ENCODE results near the gene HOXA4. TPM values are rescaled to one million over a fixed set of nuclear protein-coding genes. Genes with fewer than 3 reads are reported as not detected.

The HOXA4 gene
- total RNA-seq, 1 donor from 2014 or later: not detected

- no peak for DNase-seq (ENCODE audit: extremely low spot score, unreplicated experiment)
- Mint-ChIP-seq H3K36me3 (ENCODE audit: unreplicated experiment) (peaks cover 2% of the 10 kb centered on the region), H3K9me3 (ENCODE audit: unreplicated experiment) (no peaks in the 10 kb centered on the region), H3K4me1 (ENCODE audit: unreplicated experiment) (peaks cover 14% of the 10 kb centered on the region), H3K27ac (ENCODE audit: unreplicated experiment) (no peak overlapping the region), H3K27me3 (ENCODE audit: unreplicated experiment) (peaks cover 73% of the 10 kb centered on the region), H3K4me3 (ENCODE audit: unreplicated experiment) (peak overlapping the region; percentile 32)
- TF ChIP-seq, protein P1, sequence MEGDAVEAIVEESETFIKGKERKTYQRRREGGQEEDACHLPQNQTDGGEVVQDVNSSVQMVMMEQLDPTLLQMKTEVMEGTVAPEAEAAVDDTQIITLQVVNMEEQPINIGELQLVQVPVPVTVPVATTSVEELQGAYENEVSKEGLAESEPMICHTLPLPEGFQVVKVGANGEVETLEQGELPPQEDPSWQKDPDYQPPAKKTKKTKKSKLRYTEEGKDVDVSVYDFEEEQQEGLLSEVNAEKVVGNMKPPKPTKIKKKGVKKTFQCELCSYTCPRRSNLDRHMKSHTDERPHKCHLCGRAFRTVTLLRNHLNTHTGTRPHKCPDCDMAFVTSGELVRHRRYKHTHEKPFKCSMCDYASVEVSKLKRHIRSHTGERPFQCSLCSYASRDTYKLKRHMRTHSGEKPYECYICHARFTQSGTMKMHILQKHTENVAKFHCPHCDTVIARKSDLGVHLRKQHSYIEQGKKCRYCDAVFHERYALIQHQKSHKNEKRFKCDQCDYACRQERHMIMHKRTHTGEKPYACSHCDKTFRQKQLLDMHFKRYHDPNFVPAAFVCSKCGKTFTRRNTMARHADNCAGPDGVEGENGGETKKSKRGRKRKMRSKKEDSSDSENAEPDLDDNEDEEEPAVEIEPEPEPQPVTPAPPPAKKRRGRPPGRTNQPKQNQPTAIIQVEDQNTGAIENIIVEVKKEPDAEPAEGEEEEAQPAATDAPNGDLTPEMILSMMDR (IDR thresholded peaks at IDR 0.05): no peak
These were observed 39.3 kb upstream of the HOXA4 start for GRCh38 chr7:27169658-27170425.

GRCh38 chr7:27168265-27168947, 37.8 kb upstream of the HOXA4 start:
- Mint-ChIP-seq H3K36me3 (ENCODE audit: unreplicated experiment) (peaks cover 2% of the 10 kb centered on the region), H3K9me3 (ENCODE audit: unreplicated experiment) (no peaks in the 10 kb centered on the region), H3K4me3 (ENCODE audit: unreplicated experiment) (no peak overlapping the region), H3K27ac (ENCODE audit: unreplicated experiment) (no peak overlapping the region), H3K4me1 (ENCODE audit: unreplicated experiment) (peaks cover 13% of the 10 kb centered on the region), H3K27me3 (ENCODE audit: unreplicated experiment) (peaks cover 80% of the 10 kb centered on the region)
- TF ChIP-seq, protein P1 (IDR thresholded peaks at IDR 0.05): no peak
- DNase-seq (ENCODE audit: extremely low spot score, unreplicated experiment): no peak

DNA sequence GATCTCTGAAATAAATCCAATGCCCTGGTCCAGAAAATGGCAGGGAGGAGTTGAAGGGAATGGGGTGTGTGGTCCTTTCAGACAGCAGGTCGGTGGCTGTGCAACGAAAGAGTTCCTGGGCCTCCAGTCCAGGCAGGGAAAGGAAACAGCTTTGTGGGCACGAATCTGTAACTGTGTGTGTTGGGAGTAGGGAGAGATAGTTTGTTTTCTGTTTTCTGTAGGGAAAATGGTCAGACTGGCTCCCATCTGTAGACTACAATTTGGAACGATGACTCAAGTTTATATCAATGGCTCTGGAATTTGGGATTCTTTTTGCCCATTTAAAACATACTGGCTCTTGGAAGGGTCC, 37.3 kb upstream of the HOXA4 start:
- H3K4me1 Mint-ChIP-seq (ENCODE audit: unreplicated experiment): peaks cover 12% of the 10 kb centered on the region
- no peak overlapping the region for H3K27ac Mint-ChIP-seq (ENCODE audit: unreplicated experiment)
- H3K4me3 Mint-ChIP-seq (ENCODE audit: unreplicated experiment): no peak overlapping the region
- H3K27me3 Mint-ChIP-seq (ENCODE audit: unreplicated experiment): peaks cover 83% of the 10 kb centered on the region
- no peak for DNase-seq (ENCODE audit: extremely low spot score, unreplicated experiment)
- TF ChIP-seq, protein P1 (IDR thresholded peaks at IDR 0.05): no peak
- H3K36me3 Mint-ChIP-seq (ENCODE audit: unreplicated experiment): peaks cover 2% of the 10 kb centered on the region
- no peaks in the 10 kb centered on the region for H3K9me3 Mint-ChIP-seq (ENCODE audit: unreplicated experiment)

DNA sequence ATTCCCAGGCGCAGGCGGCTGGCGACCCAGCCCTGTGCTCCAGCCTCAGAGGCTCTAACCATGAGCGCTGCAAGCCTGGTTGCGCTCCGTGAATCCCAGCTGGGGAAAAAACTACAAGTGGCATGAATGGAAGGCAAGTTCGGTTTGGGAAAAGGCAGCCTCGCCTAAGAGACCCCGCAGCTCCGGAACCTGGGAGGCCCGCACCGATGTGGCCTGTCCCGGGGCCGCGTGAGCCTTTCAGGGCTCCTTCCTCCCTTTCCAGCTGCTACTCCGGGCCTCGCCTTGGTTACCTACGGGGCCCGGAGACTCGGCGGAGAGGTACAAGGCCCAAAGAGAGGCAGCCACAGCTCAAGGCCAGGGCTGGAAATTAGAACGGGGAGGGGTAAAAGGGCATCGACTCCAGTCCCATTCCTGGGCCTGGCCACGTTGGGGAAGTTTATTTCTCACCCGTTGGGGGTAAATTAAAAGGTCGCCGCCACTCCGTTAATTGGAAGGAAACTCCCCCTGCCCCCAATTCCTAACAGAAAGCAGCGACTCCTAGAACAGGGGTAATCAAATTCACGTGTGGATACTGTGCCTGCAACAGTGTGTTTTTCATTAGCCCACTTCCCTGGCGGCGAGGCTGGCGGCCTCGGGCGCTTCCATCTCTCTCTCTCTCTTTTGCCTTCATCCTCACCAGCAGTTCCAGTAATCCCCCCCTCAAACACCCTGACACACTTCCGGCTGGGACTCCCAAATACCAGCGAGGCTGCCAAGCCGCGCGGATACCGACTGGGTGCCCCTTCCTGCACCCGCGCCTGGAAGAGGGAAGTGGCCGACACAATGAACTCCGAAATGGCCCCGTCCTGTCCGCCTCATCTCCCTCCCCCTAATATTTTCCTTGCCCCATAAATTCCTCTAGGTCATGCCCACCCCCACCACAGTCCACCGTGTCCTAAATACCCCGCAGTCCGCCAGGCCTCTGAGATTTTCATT, 36.3 kb upstream of the HOXA4 start:
- TF ChIP-seq, protein P1 (IDR thresholded peaks at IDR 0.05): no peak
- Mint-ChIP-seq H3K27ac (ENCODE audit: unreplicated experiment) (no peak overlapping the region), H3K4me1 (ENCODE audit: unreplicated experiment) (peaks cover 7% of the 10 kb centered on the region), H3K9me3 (ENCODE audit: unreplicated experiment) (no peaks in the 10 kb centered on the region), H3K36me3 (ENCODE audit: unreplicated experiment) (peaks cover 2% of the 10 kb centered on the region), H3K27me3 (ENCODE audit: unreplicated experiment) (peaks cover 84% of the 10 kb centered on the region), H3K4me3 (ENCODE audit: unreplicated experiment) (no peak overlapping the region)
- no peak for DNase-seq (ENCODE audit: extremely low spot score, unreplicated experiment)
